Heart left ventricle (tissue), 16 donors: Measurements from ENCODE around the gene SPSB1. TPM values are rescaled to one million over a fixed set of nuclear protein-coding genes. Genes with fewer than 3 reads are reported as not detected.

Experiments used
- ATAC-seq, 4 donors: fragments of 200-7000 bp; cut with Tn5 transposase; one replicate each; pipeline ENCODE4 v1.9.1; 2020 to 2022; ENCODE audit warnings: moderate library complexity in 4 of 4, mild to moderate bottlenecking in 3 of 4, moderate number of reproducible peaks in 1 of 4
- DNase-seq, 5 donors: peaks; one replicate each; pipeline ENCODE4 v3.0.0-alpha.2; 2020
- H3K27ac ChIP-seq, 12 donors: fragments of 200-600 bp; sonication (generic) in 4 of 12; one replicate each; pipeline versions ENCODE4 v1.5.0 to v1.8.0; 2016 to 2022; ENCODE audit warnings: mild to moderate bottlenecking in 2 of 12
- H3K27me3 ChIP-seq, 9 donors: fragments of 200-600 bp; sonication (generic) in 2 of 9; one replicate each; pipeline versions ENCODE4 v1.5.1 to v1.8.0; 2016 to 2022; ENCODE audit warnings: mild to moderate bottlenecking in 3 of 9
- H3K36me3 ChIP-seq, 9 donors: fragments of 200-600 bp; sonication (generic) in 2 of 9; one replicate each; pipeline versions ENCODE4 v1.5.0 to v1.8.0; 2018 to 2022; ENCODE audit warnings: mild to moderate bottlenecking in 2 of 9
- H3K4me1 ChIP-seq, 12 donors: fragments of 200-600 bp; sonication (generic) in 4 of 12; one replicate each; pipeline versions ENCODE4 v1.5.0 to v1.8.0; 2016 to 2022; ENCODE audit warnings: mild to moderate bottlenecking in 3 of 12
- H3K4me3 ChIP-seq, 12 donors: fragments of 200-600 bp; sonication (generic) in 4 of 12; one replicate each; pipeline versions ENCODE4 v1.5.0 to v1.8.0; 2017 to 2022; ENCODE audit warnings: mild to moderate bottlenecking in 9 of 12, moderate library complexity in 4 of 12
- H3K9me3 ChIP-seq, 12 donors: fragments of 200-600 bp; sonication (generic) in 4 of 12; one replicate each; pipeline versions ENCODE4 v1.5.0 to v1.8.0; 2016 to 2022; ENCODE audit warnings: mild to moderate bottlenecking in 1 of 12
- CTCF ChIP-seq, 12 donors: fragments of 200-600 bp; sonication (generic) in 4 of 12; IDR thresholded peaks; one replicate each; pipeline versions ENCODE4 v1.5.0 to v1.8.0; 2018 to 2022; ENCODE audit warnings: antibody characterized with exemption in 12 of 12, mild to moderate bottlenecking in 5 of 12
- POLR2A ChIP-seq, 2 donors: fragments of 450-650 bp; IDR thresholded peaks; one replicate each; pipeline ENCODE4 v1.6.1; 2017; ENCODE audit warnings: antibody characterized with exemption in 2 of 2, mild to moderate bottlenecking in 2 of 2, moderate library complexity in 2 of 2
- WGBS, 4 donors: extraction: QIAGEN DNeasy Blood & Tissue Kit in 2 of 4; methylation state at CpG; one replicate each; pipeline versions ENCODE4 v1.1.5 to v1.1.7; 2013 to 2018; 5-methylcytosine and 5-hydroxymethylcytosine counted together
- intact Hi-C, 10 donors: fragments of 100-400 bp; cut with DNase I; formaldehyde crosslinking; loops; one replicate each; pipeline versions ENCODE4 v1.11.1 to v1.14.2; 2022
- polyA plus RNA-seq, 2 donors: library from polyadenylated mRNA; stranded (reverse); fragments of 200-250 nt; gene quantifications; one replicate each; pipeline ENCODE4 v1.2.3, GENCODE V29; 2013
- total RNA-seq, 9 donors: library from RNA; depleted of rRNA in 2 of 9; stranded (reverse); fragments of >200 nt in 2 of 9; fragmentation: NEBNext Ultra II Directional in 3 of 9; extraction: Animal tissue kit (Norgen Biotek cat#: 25700) in 3 of 9; gene quantifications; one replicate each; pipeline versions ENCODE4 v1.1.0 to v1.2.4, GENCODE V29; 2016 to 2023
- donor health status: ischemic (EF 13 %, LVEDD 7.1; RV severe dilation, severe dysfunction).
- donor health status: healthy with polysubstance abuse.
- donor health status: DM: no; HTN: yes; CAD: no.
- donor health status: DM: no; HTN: no; CAD: no.
- donor health status: ischemic (EF 25% LVEDD 6.9; RV normal size, moderate dysfunction).
- donor health status: ischemic (EF 25% LVEDD 5.7; RV mildly dilated, moderate dysfunction).
- donor health status: healthy.
- donor health status: DM: yes; HTN: yes; CAD: no.
- donor health status: ischemic (EF 35%, LVEDD 5.7; RV mildly dilated, moderate dysfunction).
- donor health status: nonischemic (EF 11% LVEDD 7.7; RV severe dilation, severe dysfunction).
- donor health status: DM: yes; HTN: yes; CAD: no.
- donor health status: PGD.
- donor health status: ischemic (EF 29% LVEDD 5.4; RV normal size, mild dysfunction).
- donor health status: nonischemic (EF 23%, LVEDD 6.1; RV moderate dilation, normal function).

The SPSB1 gene
- total and polyA plus RNA-seq, 11 donors = 7.0 to 27.2 (median 9.2) TPM

GRCh38 chr1:9345471-9345870, 52.8 kb downstream of the SPSB1 start:
- WGBS, 4 donors = 95 to 97% (median 96%) methylated on average over 6 of the region's 6 CpGs

GRCh38 chr1:9345922-9346321, 53.2 kb downstream of the SPSB1 start:
- ATAC-seq (no peak), DNase-seq (peak in 1 of 5 donors; percentile 32)
- TF ChIP-seq CTCF (IDR thresholded peaks at IDR 0.05) = no peak
- no peak for TF ChIP-seq POLR2A (IDR thresholded peaks at IDR 0.05)
- H3K4me3 ChIP-seq = no peak overlapping the region
- H3K4me1 ChIP-seq = peaks cover 0 to 55% (median 13%) of the 10 kb centered on the region in 12 donors
- no peaks in the 10 kb centered on the region for H3K27me3 ChIP-seq
- peaks cover 0 to 5% (median 0%) of the 10 kb centered on the region in 12 donors for H3K9me3 ChIP-seq
- H3K27ac ChIP-seq = no peak overlapping the region
- intact Hi-C loops = no loop called here
- 89 to 100% (median 91%) methylated on average over 5 to 9 of the region's 9 CpGs for WGBS, 4 donors
- no peaks in the 10 kb centered on the region for H3K36me3 ChIP-seq

More at GRCh38 chr1:9345471-9345870, 52.8 kb downstream of the SPSB1 start:
- ATAC-seq (no peak), DNase-seq (no peak)
- Histone ChIP-seq H3K9me3 (peaks cover 0 to 5% (median 0%) of the 10 kb centered on the region in 12 donors), H3K27me3 (no peaks in the 10 kb centered on the region), H3K4me1 (peaks cover 0 to 55% (median 14%) of the 10 kb centered on the region in 12 donors), H3K36me3 (no peaks in the 10 kb centered on the region), H3K4me3 (no peak overlapping the region), H3K27ac (no peak overlapping the region)
- TF ChIP-seq CTCF (IDR thresholded peaks at IDR 0.05) (no peak), POLR2A (IDR thresholded peaks at IDR 0.05) (no peak)
- intact Hi-C loops = no loop called here

GRCh38 chr1:9346566-9346965, 53.9 kb downstream of the SPSB1 start:
- H3K27ac ChIP-seq = no peak overlapping the region
- no peak for TF ChIP-seq POLR2A (IDR thresholded peaks at IDR 0.05)
- no peak for TF ChIP-seq CTCF (IDR thresholded peaks at IDR 0.05)
- intact Hi-C loops = no loop called here
- no peak overlapping the region for H3K4me3 ChIP-seq
- 86 to 94% (median 90%) methylated on average over 8 of the region's 8 CpGs for WGBS, 4 donors
- H3K36me3 ChIP-seq = no peaks in the 10 kb centered on the region
- H3K4me1 ChIP-seq = peaks cover 0 to 50% (median 9%) of the 10 kb centered on the region in 12 donors
- DNase-seq (peak in 1 of 5 donors; percentile 18), ATAC-seq (no peak)
- no peaks in the 10 kb centered on the region for H3K27me3 ChIP-seq
- H3K9me3 ChIP-seq = peaks cover 0 to 5% (median 0%) of the 10 kb centered on the region in 12 donors

- H3K4me1 ChIP-seq = peaks cover 0 to 56% (median 9%) of the 10 kb centered on the region in 12 donors
- intact Hi-C loops = no loop called here
- WGBS, 4 donors = 78 to 80% (median 80%) methylated on average over 14 of the region's 14 CpGs
These were observed 54.6 kb downstream of the SPSB1 start for GRCh38 chr1:9347095-9347850.

More at GRCh38 chr1:9347095-9347850, 54.6 kb downstream of the SPSB1 start:
- H3K4me3 ChIP-seq = no peak overlapping the region
- H3K36me3 ChIP-seq = no peaks in the 10 kb centered on the region
- H3K27ac ChIP-seq = no peak overlapping the region
- DNase-seq (no peak), ATAC-seq (no peak)
- no peak for TF ChIP-seq POLR2A (IDR thresholded peaks at IDR 0.05)
- no peak for TF ChIP-seq CTCF (IDR thresholded peaks at IDR 0.05)
- no peaks in the 10 kb centered on the region for H3K27me3 ChIP-seq
- peaks cover 0 to 5% (median 0%) of the 10 kb centered on the region in 12 donors for H3K9me3 ChIP-seq
